NCI-H2081 treated with DMSO at 0.1 percent for 48 hours (cell line): ENCODE data around the gene MAGI2.

Experiments
- DNase-seq: peaks from one replicate; lab custom pipeline; 2025; lab: John Stamatoyannopoulos, UW

The MAGI2 gene

GRCh38 chr7:77985974-77986339 is 1467.5 kb downstream of the MAGI2 start:
- DNase-seq = no peak

- no peak for DNase-seq
Measured at GRCh38 chr7:77985232-77985973, 1468.1 kb downstream of the MAGI2 start.

- no peak for DNase-seq
Measured at GRCh38 chr7:77983973-77984372, 1469.5 kb downstream of the MAGI2 start.

- no peak for DNase-seq
Measured at GRCh38 chr7:77982926-77983550, 1470.4 kb downstream of the MAGI2 start.

- DNase-seq = no peak
Measured at GRCh38 chr7:77980087-77980713, 1473.3 kb downstream of the MAGI2 start.

- DNase-seq = no peak
Measured at GRCh38 chr7:77979219-77979618, 1474.2 kb downstream of the MAGI2 start.

- no peak for DNase-seq
Measured at GRCh38 chr7:77975672-77976480, 1477.6 kb downstream of the MAGI2 start.

GRCh38 chr7:77971726-77972125 is 1481.7 kb downstream of the MAGI2 start:
- DNase-seq = no peak

- DNase-seq = no peak
Measured at GRCh38 chr7:77967429-77967828, 1486.0 kb downstream of the MAGI2 start.
